ENCODE data around the gene TPRA1. TPM values are rescaled to one million over a fixed set of nuclear protein-coding genes. Genes with fewer than 3 reads are reported as not detected.

The TPRA1 gene
- total RNA-seq, 1 experiment from 2014 or later = 41.0 TPM

- peak; percentile 55 for DNase-seq (ENCODE audit: low read depth)
These were observed 296 bp downstream of the TPRA1 start for GRCh38 chr3:127590282-127590592.

GRCh38 chr3:127589600-127590281, 792 bp downstream of the TPRA1 start:
- no peak for DNase-seq (ENCODE audit: low read depth)

- peak; percentile 77 for DNase-seq (ENCODE audit: low read depth)
These were observed 1.5 kb downstream of the TPRA1 start for GRCh38 chr3:127588806-127589577.

- no peak for DNase-seq (ENCODE audit: low read depth)
These were observed 2.7 kb downstream of the TPRA1 start for GRCh38 chr3:127587876-127588275.

GRCh38 chr3:127585813-127586413, 4.6 kb downstream of the TPRA1 start:
- DNase-seq (ENCODE audit: low read depth) = no peak

GRCh38 chr3:127585163-127585812, 5.2 kb downstream of the TPRA1 start:
- DNase-seq (ENCODE audit: low read depth) = no peak

- no peak for DNase-seq (ENCODE audit: low read depth)
These were observed 5.8 kb downstream of the TPRA1 start for GRCh38 chr3:127584734-127585133.

GRCh38 chr3:127580327-127581060, 10.0 kb downstream of the TPRA1 start:
- no peak for DNase-seq (ENCODE audit: low read depth)

GRCh38 chr3:127578802-127579201, 11.7 kb downstream of the TPRA1 start:
- DNase-seq (ENCODE audit: low read depth) = no peak

- DNase-seq (ENCODE audit: low read depth) = no peak
These were observed 12.4 kb downstream of the TPRA1 start for GRCh38 chr3:127578168-127578567.

- DNase-seq (ENCODE audit: low read depth) = no peak
These were observed 13.1 kb downstream of the TPRA1 start for GRCh38 chr3:127577448-127577847.

GRCh38 chr3:127574880-127575878, 15.4 kb downstream of the TPRA1 start:
- DNase-seq (ENCODE audit: low read depth) = peak; percentile 92

- no peak for DNase-seq (ENCODE audit: low read depth)
These were observed 16.6 kb downstream of the TPRA1 start for GRCh38 chr3:127573912-127574311.

GRCh38 chr3:127573401-127573800, 17.1 kb downstream of the TPRA1 start:
- DNase-seq (ENCODE audit: low read depth) = no peak

GRCh38 chr3:127572735-127573134, 17.8 kb downstream of the TPRA1 start:
- DNase-seq (ENCODE audit: low read depth) = no peak

- DNase-seq (ENCODE audit: low read depth) = no peak
These were observed 18.3 kb downstream of the TPRA1 start for GRCh38 chr3:127572186-127572585.

GRCh38 chr3:127570520-127570919, 20.0 kb downstream of the TPRA1 start:
- DNase-seq (ENCODE audit: low read depth) = no peak

GRCh38 chr3:127569160-127569559, 21.4 kb downstream of the TPRA1 start:
- DNase-seq (ENCODE audit: low read depth) = no peak

GRCh38 chr3:127568586-127568985, 21.9 kb downstream of the TPRA1 start:
- DNase-seq (ENCODE audit: low read depth) = no peak

GRCh38 chr3:127566833-127567232, 23.7 kb downstream of the TPRA1 start:
- peak; percentile 23 for DNase-seq (ENCODE audit: low read depth)

GRCh38 chr3:127565711-127566110, 24.8 kb downstream of the TPRA1 start:
- DNase-seq (ENCODE audit: low read depth) = no peak
